GM15510 (cell line): ENCODE measurements around the gene CERT1.

Experiments used
- POLR2A ChIP-seq: IDR thresholded peaks from 3 replicates; pipeline ENCODE4 v1.6.1; 2011; ENCODE audit warnings: borderline replicate concordance; ENCODE audit not compliant: insufficient read length; ENCODE audit errors: extremely low read depth

The CERT1 gene

GRCh38 chr5:75336615-75337336, 174.7 kb downstream of the CERT1 start, which contains the start of gene HMGCR:
HMGCR (plus strand) TSS chr5:75337220; CDS start chr5:75342606, 5,386 bp downstream.
- peak; percentile 98 for TF ChIP-seq POLR2A

GRCh38 chr5:75335952-75336614, 175.3 kb downstream of the CERT1 start:
- TF ChIP-seq POLR2A, result no peak

- TF ChIP-seq POLR2A, result no peak
Observed at GRCh38 chr5:75335486-75335885, 175.9 kb downstream of the CERT1 start.

GRCh38 chr5:75331095-75332090, 180.0 kb downstream of the CERT1 start:
- TF ChIP-seq POLR2A, result no peak

GRCh38 chr5:75330404-75330803, 181.0 kb downstream of the CERT1 start:
- no peak for TF ChIP-seq POLR2A
